CD4-positive, alpha-beta T cell treated with Interleukin-4 for 4 hours (primary cell): ENCODE results near the gene CTDNEP1.

Source experiments
- DNase-seq: peaks from one replicate; pipeline ENCODE4 v3.0.0-alpha.2; 2020

Gene CTDNEP1

GRCh38 chr17:7251661-7252175 is at the start of gene CTDNEP1:
Gene CTDNEP1 (minus strand): TSS chr17:7251734. CDS start chr17:7251296, 438 bp downstream.
- peak; percentile 100 for DNase-seq

GRCh38 chr17:7296189-7296861 is 44.8 kb upstream of the CTDNEP1 start:
- DNase-seq, result peak; percentile 51

- DNase-seq, result no peak
Measured at GRCh38 chr17:7295230-7296180, 44.0 kb upstream of the CTDNEP1 start.

GRCh38 chr17:7294614-7295153 is 43.1 kb upstream of the CTDNEP1 start, which contains the start of gene YBX2:
Gene YBX2 (minus strand): TSS chr17:7294639. CDS start chr17:7294500, 139 bp downstream.
- peak; percentile 68 for DNase-seq

GRCh38 chr17:7293816-7294613 is 42.5 kb upstream of the CTDNEP1 start:
- no peak for DNase-seq

- no peak for DNase-seq
Measured at GRCh38 chr17:7293159-7293558, 41.6 kb upstream of the CTDNEP1 start.

GRCh38 chr17:7292729-7293128 is 41.2 kb upstream of the CTDNEP1 start:
- no peak for DNase-seq

- DNase-seq, result no peak
Measured at GRCh38 chr17:7292194-7292593, 40.7 kb upstream of the CTDNEP1 start.

GRCh38 chr17:7290685-7291084 is 39.2 kb upstream of the CTDNEP1 start:
- no peak for DNase-seq

GRCh38 chr17:7290166-7290565 is 38.6 kb upstream of the CTDNEP1 start:
- DNase-seq, result no peak

- DNase-seq, result no peak
Measured at GRCh38 chr17:7289256-7290032, 37.9 kb upstream of the CTDNEP1 start.

GRCh38 chr17:7285679-7286078 is 34.1 kb upstream of the CTDNEP1 start:
- DNase-seq, result no peak

- DNase-seq, result no peak
Measured at GRCh38 chr17:7284911-7285310, 33.4 kb upstream of the CTDNEP1 start.

- DNase-seq, result no peak
Measured at GRCh38 chr17:7283471-7284216, 32.1 kb upstream of the CTDNEP1 start.

GRCh38 chr17:7282752-7283321 is 31.3 kb upstream of the CTDNEP1 start:
- DNase-seq, result no peak

GRCh38 chr17:7281953-7282751 is 30.6 kb upstream of the CTDNEP1 start:
- DNase-seq, result no peak

- DNase-seq, result peak; percentile 75
Measured at GRCh38 chr17:7281074-7281952, 29.8 kb upstream of the CTDNEP1 start, which contains the start of gene SLC2A4. Gene SLC2A4 (plus strand): TSS chr17:7281718. CDS start chr17:7281935, 217 bp downstream.

GRCh38 chr17:7280519-7281073 is 29.1 kb upstream of the CTDNEP1 start:
- peak; percentile 85 for DNase-seq
